GM19463 (cell line): ENCODE results near the gene RAMP3.
"Not testable (repeated sequence)": the region's sequence is repeated elsewhere in the genome, so short reads cannot be mapped to it uniquely, and the experiment has no call there.

ENCODE experiments used
- ATAC-seq: cut with Tn5 transposase; IDR thresholded peaks from one replicate; pipeline ENCODE4 v1.9.1; 2021; ENCODE audit warnings: mild to moderate bottlenecking, moderate library complexity; ENCODE audit not compliant: unreplicated experiment

The RAMP3 gene, protein sequence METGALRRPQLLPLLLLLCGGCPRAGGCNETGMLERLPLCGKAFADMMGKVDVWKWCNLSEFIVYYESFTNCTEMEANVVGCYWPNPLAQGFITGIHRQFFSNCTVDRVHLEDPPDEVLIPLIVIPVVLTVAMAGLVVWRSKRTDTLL

DNA sequence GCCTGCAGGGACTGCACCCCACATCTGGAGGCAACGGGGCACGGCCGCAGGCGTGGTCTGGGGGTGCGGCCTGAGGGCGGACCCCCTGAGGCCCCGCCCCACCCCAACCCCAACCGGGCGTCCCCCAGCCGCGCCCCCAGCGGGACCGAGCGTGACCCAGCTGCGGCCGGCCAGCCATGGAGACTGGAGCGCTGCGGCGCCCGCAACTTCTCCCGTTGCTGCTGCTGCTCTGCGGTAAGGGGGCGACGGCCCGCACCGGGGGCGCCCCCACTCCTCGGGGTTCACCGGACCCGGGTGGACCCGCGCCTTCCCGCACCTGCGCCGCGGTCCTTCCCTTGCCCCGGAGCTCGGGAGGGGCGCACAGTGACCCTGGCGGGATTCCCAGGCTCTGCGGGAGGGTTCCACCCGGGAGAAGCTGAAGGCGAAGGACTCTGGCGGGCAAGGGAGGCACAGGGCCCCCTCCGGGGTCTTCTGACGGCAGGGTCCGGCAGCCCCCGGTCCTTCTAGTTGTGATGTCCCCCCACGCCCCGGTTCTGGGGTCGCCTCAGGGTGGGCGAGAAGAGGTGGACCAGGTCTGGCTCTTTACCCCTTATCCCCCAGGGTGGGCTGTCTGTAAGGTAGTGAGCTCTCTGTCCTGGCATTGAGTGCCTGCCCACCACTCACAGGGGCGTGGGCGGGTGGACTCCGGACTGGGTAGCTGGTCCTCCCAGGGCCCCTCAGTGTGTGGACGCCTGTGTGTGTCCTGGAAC lies at the start of gene RAMP3:
RAMP3 (plus strand) TSS at position 139 of the 749 bp plus-strand sequence; CDS start at position 177, 38 bp downstream.
- no peak for ATAC-seq

DNA sequence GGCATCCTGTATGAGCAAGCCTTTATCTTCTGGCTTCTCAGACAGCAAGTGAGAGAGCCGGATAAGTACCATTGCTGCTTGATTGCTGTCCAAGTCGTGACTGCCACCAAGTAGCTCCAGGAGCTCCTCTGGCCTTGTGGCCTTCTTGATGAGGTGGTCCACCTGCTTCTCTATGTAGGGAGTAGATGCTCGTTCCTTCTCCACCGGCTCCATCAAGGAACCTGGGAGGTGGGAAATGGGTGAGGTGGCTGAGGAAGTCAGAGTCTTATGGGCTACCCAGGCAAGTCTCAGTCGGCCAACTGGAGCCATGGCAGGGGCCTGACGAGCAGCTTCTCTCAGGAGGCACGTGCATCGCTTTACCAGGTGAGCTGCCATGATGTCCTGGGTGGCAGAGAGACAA lies 48.7 kb upstream of the RAMP3 start:
- ATAC-seq = no peak

DNA sequence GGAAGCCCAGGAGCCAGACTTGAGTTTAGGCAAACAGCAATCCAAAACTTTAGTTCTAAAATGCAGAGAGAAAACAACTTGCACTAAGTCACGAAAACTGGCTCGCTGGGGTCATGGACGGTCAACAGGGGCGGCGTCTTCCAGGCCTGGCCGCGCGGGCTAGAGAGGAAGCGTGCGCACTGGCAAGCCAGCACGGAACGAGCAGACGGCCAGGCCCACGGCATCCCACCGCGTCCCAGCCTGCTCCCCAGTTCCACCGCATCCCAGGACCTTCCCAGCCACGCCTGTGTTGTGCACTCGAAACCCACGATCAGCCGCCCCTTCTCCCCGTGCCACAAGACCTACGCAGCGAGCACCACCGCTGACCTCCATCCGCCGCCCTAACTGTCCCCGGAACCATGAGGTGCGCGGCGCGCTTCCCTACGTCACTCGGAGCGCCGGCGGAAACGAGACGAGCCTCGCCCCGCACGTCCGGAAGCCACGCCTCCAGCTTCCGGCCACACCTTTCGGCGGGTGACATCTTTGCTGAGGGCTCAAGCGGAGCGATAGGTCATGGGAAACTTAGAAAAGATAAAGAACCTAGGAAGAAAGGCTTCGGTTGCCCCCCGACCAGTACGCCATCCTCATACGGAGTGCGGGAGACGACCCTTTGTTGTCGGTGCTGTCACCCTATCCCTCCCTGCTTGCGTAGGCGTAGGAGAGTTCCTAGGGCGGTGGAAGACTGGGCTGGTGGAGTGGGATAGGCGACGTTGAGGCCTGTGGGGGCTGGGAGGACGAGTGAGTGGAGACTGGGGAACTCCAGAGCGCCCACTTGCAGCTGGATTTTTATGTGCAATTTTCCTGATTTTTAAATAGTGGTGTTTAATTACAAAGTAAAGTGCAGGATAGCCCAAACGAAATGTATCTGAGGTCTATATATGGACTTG lies 46.0 kb upstream of the RAMP3 start, which contains the start of gene TBRG4:
TBRG4 (minus strand) TSS at position 400 of the 926 bp plus-strand sequence. CDS start 2,460 bp downstream, outside the sequence.
- peak; percentile 97 for ATAC-seq

DNA sequence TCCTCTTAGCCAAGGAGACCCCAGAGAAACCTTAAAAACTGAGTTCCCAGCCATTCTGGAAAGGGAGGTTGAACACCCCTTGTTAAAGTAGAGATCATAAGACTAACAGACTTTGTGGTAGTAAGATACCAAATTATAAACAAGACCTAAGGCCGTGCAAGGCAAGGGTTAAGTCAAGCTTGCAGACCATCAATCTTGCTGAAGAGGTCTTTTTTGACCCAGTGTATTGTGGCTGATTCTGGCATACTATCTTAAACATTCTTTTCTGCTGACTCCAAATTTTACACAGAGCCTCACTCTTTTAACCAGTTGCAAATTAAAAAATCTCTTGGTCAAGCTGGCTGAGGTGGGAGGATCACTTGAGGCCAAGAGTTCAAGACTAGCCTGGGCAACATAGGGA lies 44.9 kb upstream of the RAMP3 start:
- no peak for ATAC-seq

DNA sequence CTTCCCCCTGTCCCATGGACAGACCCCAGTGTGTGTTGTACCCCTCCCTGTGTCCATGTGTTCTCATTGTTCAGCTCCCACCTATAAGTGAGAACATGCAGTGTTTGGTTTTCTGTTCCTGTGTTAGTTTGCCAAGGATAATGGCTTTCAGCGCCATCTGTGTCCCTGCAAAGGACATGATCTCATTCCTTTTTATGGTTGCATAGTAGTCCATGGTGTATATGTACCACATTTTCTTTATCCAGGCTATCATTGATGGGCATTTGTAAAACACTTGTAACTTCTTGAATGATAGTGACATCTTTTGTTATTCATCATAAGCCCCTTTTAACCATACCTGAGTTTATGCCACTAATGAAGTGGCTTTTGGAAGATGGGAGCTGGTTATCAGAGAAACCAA lies 43.3 kb upstream of the RAMP3 start:
- not testable (repeated sequence) for ATAC-seq

DNA sequence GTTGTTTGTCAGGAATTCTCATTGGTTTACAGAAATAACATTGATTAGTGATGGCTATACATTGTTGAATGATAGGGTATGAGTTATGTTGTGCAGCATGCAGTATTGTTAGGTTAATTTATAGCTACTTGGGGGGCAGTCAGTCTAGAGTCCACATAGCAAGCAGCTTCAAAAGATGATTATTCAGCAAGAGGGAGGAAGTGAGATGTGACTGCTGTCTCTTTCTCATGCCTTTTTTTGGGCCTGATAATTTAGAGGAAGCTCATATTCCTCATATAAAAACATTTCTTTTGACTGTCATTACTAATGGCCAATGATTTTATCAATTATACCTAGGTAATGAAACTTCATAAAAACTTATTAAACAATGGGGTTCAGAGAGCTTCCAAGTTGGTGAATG lies 42.7 kb upstream of the RAMP3 start:
- ATAC-seq = no peak

DNA sequence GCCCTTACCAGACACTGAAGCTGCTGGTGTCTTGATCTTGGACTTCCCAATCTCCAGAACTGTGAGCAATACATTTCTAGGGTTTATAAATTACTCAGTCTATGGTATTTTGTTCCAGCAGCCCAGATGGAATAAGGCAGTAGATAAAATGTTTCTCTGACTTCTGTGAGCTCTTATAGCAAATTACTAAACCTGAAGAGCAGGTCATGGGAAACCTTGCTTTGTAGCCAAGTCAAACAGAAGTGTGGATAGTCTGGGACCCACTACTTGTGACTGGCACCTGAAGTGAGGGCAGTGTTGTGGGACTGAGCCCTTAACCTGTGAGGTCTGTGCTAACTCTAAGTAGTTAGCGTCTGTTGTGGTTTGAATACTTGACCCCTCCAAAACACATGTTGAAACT lies 41.5 kb upstream of the RAMP3 start:
- no peak for ATAC-seq

DNA sequence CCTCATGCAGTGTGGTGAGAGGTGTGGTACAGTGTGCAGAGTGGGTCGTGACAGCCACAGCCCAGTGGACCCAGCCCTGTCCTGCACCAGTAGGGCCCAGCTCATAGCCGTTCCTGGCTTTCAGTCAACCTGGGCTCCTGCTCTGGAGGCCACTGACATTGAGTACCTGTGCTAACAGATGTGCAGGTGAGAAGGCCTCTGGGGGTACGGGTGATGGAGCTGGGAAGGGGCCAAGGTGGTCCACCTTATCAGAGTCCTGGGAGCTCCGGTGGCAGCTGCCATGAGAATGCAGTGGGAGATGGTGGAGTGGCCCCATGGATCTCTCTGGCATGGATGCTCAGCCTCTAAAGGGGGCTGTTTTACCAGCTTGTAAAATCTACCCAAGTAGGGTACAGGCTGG lies 40.0 kb upstream of the RAMP3 start:
- ATAC-seq = no peak

DNA sequence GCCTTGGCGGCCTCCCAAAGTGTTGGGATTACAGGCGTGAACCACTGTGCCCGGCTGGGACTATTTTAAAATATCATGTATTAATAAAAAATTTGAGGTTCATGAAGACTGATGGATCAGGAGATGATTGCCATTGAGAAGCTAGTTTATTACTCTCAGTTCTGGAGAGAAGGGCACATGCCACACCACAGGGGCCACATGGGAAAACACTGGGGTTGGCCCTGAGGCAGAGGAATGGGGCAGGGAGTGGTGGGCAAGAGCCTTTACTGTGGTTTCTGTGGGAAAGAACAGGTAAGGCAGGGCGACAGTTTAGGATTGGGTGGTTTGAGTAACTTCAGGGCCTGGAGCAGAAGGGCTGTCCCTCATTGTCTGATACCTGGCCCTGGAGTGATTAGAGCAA lies 39.3 kb upstream of the RAMP3 start:
- no peak for ATAC-seq

DNA sequence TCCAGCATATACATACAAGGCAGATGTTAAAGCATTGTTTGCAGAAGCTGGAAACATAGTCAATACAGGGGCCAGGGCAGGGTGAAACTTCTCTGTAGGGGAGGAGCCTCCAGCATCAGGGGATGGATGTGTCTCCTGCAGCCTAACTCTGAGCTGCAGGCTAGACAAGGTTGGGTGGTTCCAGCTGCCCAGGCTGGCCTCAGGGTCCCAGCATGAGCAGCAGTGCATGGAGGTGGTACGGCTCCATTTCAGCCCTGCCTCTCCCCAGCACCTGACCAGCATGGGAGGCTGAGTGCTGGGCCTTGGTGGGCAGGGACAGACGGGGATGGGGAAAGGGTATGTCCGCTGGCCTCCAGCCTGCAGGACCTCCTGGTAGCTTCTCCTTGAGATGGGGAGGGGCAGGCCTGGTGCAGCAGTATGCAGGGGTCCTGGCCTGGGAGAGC lies 38.7 kb upstream of the RAMP3 start:
- ATAC-seq = no peak

DNA sequence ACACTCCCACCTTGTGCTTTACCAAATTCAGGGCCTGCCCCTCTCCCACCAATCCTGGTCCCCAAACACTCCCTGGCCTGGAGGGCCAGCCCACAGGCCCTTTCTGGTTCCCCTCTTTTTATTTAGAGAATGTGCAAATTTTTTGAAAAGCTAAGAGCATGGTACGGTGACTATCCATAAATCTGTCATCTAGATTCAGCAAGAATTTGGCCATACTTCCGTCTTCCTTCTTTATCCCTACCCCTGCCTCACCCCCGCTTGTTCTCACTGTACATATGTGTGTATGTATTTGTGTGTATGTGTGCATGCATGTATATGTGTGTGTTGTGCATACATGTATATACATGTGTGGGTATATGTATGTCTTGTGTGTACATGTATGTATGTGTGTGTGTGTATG lies 38.0 kb upstream of the RAMP3 start:
- ATAC-seq = no peak

DNA sequence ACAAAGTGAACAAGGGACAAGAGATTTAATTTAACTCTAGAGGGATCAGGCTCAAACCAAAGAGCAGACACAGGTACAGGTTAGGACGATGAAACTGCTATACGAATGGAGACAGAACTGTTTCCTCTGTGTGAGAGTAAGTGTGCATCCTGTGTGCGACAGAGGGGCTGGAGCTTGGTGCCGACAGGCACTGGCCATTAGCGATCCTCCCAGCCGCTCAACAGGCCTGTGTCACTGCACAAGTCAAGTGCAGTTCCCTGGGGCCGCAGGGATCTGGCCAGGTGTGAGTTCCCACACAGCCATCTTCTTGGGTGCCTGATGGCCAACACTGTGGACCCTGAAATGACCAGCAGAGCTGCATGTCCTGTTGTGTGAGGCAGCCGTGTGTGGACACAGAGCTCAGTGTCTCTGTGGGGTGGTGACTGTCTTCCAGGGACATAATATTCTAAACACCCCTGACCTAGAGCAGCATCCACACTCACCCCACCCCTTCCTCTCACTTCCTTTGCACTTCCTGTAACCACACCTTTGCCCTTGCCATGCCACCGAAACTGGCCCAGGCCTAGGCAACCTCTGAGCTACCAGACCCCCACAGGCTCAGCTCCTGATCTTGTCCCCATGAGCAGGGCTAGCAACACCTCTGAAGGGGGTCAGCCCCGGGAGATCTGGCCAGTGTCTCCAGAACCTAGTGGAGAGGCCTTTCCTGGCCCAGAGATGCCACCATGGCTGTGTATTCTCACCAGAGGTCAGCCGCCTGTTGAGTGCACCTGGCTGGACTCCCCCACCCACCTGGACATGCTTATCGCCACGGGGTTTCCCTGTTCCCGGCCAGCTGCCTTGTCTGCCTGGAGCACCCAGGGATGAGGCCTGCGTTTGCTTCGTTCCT lies 34.4 kb upstream of the RAMP3 start:
- no peak for ATAC-seq

DNA sequence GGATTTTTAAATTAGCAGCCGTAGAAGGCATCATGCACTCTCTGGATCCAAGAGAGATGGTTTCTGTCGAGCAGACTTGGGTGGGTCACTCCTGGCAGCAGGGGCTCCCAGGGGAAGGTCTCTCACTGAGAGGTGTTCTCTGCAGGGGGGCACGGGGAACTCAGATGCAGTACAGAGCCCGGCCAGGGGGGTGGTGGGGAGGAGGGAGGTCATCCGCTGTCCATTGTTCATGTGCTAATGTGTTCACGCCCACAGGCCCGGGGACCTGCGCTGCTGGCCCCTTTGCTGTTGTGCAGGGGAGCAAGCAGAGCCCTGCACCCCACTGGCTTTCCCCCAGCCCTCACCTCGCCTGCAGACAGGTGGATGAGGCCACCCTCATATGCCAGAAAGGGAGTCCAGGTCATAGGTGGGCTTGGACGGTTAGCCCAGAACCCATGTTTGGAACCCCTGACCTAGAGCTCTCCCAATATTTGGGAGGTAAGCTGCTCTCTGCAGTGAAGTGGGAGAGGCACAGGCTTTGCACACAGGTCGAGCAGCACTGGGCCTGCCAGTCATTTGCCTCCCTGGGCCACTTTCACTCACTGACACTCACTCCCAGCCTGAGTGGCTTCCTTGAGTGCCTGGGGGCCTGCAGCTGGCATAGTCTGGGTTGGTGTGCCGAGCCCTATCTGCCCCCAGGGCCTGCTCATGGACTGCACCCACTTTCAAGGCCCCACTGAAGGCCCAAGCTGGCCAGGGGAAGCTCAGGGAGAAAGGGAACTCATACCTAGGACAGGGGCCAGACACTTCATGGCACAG lies 33.5 kb upstream of the RAMP3 start:
- no peak for ATAC-seq

DNA sequence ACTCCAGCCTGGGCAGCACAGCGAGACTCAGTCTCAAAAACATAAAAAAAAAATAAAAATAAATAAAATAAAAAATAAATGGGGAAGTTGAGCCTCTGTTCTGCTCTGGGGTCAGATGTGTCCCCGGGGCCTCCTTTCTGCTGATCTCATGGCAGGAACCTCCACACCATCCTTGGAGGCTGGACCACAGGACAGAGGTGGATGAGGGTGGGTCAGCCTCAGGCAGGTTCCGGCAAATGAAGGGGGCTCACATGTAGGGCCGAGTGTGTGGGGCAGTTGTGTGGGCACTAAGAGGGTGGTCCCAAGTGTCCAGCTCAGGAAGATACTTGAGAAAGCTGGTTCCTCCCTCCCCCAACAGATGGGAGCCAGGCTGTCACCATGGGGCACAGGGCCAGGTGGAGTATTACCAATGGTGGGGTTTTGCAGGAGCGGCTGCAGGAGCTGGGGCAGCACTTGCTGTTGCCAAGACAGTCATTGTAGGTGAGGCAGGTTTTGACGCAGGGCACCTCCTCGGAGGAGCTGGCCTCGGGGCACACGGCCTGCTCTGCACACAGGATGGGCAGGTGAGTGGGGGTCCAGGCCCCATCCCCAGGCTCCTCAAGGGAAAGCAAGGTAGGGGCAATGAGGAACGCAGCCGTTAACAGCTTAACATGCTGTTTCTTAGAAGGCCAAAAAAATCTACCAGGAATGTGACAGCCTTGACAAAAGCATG lies 32.2 kb upstream of the RAMP3 start:
- no peak for ATAC-seq

DNA sequence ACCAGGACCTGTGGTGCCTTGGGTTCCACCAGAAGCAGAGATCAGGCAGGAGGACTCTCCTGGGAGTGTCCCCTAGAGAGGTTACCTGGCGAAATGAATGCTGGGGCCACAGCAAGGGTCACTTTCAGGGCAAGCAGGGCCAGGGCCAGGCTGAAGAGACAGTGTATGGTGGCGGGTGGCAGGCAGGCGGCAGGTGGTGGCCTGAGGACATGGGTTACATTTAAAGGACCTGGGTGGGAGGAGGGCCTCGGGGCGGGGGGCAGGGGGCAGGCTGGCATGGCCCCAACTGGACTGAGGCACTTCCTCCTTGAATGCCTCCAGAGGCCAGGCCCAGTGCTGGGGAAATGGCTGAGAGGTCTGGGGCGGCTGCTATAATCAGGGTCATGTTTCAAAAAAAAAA lies 31.4 kb upstream of the RAMP3 start:
- no peak for ATAC-seq

DNA sequence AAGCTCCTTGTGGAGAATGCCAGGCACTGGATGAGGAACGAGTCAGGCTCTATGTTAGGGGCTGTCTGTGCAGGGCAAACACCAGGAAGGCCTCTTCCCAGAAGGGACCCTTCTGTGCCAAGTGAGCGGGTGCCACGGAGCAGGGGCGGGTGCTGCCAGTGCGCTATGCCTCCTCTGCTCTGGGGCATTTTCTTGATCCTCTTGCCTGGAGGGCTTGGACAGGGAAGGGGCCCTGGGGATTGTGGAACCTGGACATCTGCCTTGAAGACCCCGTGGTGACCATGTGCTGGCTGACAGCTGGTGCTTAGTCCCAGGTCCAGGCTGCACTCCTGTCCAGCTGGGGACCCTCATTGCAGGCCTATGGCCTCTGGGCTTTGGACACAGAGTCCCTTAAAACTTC lies 30.7 kb upstream of the RAMP3 start:
- ATAC-seq = no peak

DNA sequence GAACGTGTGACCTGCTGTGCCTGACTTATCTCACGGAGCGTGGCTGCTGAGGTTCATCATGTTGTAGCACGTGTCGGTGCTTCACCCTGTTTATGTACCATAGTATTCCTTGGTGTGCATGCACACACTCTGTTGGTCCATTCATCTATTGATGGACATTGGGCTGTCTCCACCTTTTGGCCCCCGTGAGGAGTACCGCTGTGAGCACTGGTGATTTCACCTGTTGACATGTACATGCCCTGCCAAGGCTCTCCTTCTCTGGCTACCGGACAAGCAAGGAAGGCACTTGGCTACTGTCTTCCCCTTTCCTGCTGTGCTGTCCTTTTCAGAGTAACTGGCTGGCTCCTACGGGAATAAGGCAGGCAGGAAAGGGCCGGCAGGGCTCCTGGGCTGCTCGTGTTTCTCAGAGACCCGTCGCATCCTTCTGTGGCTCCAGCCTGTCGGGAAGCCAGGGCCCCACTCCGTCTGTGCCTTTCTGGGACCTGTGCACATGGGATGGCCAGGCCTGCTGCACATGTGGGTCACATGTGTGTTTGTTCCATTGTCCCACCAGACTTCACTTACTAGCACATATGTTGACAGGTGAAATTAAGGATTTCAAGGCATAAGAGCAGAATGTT lies 28.3 kb upstream of the RAMP3 start:
- no peak for ATAC-seq

DNA sequence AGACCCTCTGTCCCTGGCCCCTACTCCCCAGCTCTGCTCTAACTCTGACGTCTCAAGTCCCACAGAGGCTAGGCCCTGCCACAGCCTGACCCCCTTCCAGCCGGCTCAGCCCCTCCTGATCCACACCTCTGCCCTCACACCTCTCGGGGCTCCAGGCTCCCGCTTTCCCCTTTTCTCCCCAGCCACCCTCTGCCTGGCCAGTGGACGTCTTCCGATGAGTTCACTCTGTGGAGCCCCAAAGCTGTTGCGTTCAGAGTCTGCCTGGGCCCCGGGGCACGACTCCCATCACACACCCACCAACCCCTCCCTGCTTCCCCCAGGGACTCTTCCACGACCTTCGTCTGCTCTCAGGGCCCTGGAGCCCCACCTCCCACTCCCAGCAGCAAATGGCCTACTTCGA lies 27.7 kb upstream of the RAMP3 start:
- ATAC-seq = no peak

DNA sequence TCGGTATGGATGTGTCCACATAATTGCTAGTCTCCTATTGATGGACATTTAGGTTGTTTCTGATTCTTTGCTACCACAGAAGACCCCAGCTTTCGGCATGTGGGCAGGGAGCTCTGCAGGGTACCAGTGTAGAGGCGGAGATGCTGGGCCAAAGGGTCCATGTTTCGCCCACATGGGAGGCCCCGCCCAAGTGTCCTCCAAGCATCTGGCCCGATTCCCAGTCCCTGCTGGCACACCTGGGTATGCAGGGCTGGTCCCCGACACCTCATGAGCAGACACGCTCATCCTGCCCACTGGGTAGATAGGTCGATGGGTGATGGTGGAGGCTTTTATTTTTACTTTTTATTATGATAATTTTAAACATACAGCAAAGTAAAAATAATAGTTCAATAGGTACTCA lies 26.7 kb upstream of the RAMP3 start:
- ATAC-seq = no peak
